Measurements from ENCODE around the gene CSNK1A1.
"Not testable (repeated sequence)": the region's sequence is repeated elsewhere in the genome, so short reads cannot be mapped to it uniquely, and the experiment has no call there.

Gene CSNK1A1

DNA sequence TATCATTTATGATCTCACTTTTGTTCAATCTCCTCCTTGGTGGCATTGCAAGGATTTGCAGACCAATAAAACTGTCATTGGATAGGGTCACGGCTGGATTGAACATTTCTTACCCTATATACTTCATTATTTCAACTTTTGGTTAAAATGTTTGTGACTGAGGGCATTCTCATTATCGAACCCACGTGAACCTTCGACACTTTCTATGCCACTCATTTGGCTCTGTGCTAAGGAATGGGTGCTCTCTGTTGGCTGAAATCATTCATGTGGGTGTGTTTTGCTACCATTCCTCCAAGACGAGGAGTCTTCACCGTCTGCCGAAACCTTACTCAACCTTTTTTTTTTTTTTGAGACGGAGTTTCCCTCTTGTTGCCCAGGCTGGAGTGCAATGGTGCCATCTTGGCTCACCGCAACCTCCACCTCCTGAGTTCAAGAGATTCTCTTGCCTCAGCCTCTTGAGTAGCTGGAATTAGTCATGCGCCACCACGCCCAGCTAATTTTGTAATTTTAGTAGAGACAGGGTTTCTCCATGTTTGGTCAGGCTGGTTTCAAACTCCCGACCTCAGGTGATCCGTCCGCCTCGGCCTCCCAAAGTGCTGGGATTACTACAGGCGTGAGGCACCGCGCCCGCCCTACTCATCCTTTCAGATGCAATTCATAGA lies 62.5 kb downstream of the CSNK1A1 start:
- no peak for DNase-seq

GRCh38 chr5:149487672-149488071 lies 63.6 kb downstream of the CSNK1A1 start:
- DNase-seq = no peak

DNA sequence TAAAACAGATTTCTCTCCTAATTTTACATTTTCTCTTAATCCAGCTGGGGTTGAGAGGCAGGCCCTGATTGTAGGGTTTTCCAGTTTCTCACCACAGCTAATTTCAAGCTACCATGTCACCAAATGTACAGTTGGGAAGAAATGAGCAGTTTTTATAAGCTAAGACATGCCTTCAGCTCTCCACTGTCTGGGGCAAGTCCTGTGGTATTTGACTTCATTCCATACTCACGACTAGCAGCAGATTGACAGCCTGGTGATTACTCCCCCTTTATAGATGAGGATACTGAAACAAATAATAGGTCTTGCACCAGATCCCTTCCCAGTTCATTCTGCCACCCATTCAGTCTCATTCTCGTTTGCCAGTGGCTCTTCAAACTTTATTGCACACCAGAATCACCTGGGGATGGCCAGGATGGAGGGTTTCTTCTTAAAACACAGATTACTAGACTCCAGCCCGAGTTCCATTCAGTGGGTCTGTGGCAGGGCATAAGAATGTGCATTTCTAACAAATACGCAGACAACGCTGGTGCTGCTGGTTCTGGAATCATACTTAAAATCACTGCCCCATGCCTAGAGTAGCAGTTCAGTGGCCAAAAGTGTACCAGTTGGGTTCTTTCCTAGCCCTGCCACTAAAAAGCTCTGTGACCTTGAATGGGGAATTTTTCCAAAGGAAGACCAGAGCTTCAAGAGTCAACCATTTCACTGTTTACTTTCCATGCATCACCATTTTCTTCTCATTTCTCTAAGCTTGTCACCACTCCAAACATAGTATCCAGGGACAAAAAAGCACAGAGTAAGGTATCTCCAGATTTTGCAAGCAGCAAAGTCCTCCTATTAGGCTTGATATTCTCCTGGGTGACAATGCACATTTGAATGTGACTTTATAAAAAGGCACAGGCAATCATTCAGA lies 64.3 kb downstream of the CSNK1A1 start:
- DNase-seq = no peak

GRCh38 chr5:149485655-149486615 lies 65.3 kb downstream of the CSNK1A1 start:
- no peak for DNase-seq

DNA sequence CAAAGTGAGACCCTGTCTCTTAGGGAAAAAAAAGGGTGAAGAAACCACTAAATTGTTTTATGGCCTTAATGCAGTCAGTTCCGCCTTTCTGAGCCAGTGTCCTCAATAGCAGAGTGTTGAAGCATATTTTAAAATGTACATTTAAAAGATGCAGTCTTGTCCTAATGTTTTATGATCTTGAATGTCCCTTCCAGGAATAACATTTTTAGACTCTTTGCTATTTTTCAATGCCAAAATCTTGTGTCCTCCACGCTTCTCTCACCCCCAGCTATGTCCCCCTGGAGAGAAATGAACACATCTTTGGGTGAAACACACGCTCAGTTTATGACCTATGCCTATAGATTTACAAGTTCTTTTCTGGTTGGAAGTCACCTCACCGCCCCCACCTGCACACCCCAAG lies 69.8 kb downstream of the CSNK1A1 start:
- no peak for DNase-seq

DNA sequence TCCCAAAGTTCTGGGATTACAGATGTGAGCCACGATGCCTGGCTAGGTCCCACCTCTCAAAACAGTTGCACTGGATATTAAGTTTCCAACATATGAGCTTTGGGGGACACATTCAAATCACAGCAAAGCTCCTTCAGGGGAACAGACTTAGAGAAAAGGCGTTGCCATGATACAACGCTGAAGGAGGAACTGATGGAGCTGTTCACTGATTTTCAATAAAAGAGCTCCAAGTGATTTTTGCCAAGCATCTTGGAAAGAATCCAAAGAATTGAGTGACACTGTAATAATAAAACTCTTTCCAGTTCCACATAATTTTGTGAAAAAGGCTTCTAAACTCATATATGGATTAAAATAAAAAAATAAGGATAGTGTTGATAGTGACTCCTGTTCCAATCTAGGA lies 72.5 kb downstream of the CSNK1A1 start:
- no peak for DNase-seq

- DNase-seq = no peak
Observed at GRCh38 chr5:149475777-149476176, 75.5 kb downstream of the CSNK1A1 start.

- DNase-seq = no peak
Observed at GRCh38 chr5:149474198-149474597, 77.0 kb downstream of the CSNK1A1 start.

GRCh38 chr5:149473441-149473840 lies 77.8 kb downstream of the CSNK1A1 start:
- no peak for DNase-seq

- no peak for DNase-seq
Observed at GRCh38 chr5:149472399-149472798, 78.8 kb downstream of the CSNK1A1 start.

- DNase-seq = no peak
Observed at GRCh38 chr5:149471406-149472183, 79.6 kb downstream of the CSNK1A1 start.

GRCh38 chr5:149470942-149471341 lies 80.3 kb downstream of the CSNK1A1 start:
- DNase-seq = no peak

DNA sequence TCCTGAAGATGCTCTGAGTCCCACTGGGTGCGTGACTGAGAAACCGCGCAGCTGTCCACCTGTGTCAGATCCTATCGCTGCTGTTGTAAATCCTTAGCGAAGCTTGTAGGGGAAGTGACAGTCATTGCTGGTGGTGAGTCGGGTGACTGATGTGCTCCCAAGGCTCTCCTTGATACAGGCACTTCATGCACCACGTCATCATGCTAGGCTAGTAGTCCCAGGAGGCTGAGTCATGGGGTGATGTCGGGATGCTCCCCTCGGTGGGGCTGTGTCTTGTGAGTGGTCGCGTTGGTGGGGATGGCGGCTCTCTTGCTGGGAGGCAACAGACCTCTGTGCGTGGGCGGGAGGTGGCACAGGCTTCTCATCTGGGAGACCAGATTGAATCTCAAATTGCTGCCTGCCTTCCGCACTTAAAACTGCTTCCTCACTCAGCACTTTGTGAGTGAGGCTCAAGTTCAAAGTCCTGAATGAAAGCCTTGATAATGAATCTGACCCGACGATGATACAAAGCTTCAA lies 84.7 kb downstream of the CSNK1A1 start:
- DNase-seq = no peak

DNA sequence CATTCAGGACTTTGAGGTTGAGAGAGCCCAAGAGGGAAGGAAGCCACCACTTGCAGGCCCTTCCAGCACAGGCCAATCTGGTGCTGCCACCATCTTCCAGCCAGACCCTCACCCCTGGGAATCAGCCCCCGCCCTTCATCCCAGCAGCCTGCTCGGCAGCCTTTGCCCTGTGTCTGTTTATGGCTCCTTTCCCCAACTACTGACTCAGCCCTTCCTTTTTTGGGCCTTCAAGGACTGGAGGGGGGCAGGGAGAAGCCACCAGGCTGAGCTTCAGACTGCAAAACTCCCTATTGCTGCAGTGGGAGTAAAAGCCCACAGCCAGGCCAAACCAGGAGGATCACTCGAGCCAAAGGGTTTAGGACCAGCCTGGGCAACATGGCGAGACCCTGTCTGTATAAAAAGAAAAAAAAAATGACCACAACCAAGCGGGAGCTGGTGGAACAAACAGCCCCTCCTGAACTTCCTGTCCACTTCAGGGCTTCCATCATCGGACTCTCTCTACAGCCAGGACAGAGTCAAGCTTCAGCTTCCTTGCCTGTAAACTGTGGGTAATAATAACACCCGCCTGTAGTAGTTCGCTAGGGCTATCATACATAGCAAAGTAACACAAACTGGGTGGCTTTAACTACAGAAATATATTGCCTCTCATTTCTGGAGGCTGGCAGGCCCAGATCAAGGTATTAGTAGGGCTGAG lies 86.3 kb downstream of the CSNK1A1 start:
- no peak for DNase-seq

DNA sequence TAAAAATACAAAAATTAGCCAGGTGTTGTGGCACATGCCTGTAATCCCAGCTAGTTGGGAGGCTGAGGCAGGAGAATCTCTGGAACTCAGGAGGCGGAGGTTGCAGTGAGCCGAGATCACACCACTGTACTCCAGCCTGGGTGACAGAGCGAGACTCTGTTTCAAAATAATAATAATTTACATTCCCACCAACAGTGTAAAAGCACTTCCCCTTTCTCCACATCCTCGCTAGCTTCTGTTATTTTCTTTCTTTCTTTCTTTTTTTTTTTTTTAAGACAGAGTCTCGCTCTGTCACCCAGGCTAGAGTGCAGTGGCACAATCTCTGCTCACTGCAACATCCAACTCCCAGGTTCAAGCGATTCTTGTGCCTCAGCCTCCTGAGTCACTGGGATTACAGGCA lies 89.3 kb downstream of the CSNK1A1 start:
- DNase-seq = not testable (repeated sequence)

GRCh38 chr5:149459891-149460290 lies 91.3 kb downstream of the CSNK1A1 start:
- no peak for DNase-seq

- DNase-seq = no peak
Observed at GRCh38 chr5:149457393-149457763, 93.9 kb downstream of the CSNK1A1 start.

DNA sequence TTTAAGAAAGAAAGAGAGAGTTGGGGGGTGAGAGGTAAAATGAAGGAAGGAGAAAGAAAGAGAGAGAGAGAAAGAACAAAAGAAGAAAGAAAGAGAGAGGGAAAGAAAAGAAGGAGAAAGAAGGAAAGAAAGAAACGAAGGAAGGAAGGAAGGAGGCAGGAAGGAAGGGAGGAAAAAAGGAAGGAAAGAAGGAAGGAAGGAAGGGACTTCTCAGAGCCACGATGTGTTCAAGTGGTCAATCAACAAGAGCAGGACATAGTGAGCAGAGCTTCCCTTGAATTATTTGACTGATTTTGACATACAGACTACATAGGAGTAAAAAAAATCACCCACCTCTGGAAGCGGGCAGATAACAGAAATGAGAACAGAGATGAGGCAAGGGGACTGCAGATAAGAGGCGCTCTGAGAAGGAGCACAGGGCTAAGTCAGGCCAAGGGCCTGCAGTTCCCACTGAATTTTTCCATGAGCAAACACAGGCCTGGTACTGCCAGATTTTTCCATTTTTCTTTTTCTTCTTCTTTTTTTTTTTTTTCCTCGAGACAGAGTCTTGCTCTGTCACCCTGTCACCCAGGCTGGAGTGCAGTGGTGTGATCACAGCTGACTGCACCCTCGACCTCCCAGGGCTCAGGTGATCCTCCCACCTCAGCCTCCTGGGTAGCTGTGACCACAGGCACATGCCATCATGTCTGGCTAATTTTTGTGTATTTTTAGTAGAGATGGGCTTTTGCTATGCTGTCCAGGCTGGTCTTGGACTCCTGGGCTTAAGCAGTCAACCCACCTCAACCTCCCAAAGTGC lies 94.4 kb downstream of the CSNK1A1 start:
- DNase-seq = no peak

- DNase-seq = peak; percentile 19
Observed at GRCh38 chr5:149455889-149456409, 95.3 kb downstream of the CSNK1A1 start.

Measured in activated gamma-delta T cell treated with Interleukin-2 at 50 U/mL for 16 hours (primary cell).